GM06990 (cell line): ENCODE measurements around the gene CLNK.

Source experiments
- DNase-seq: peaks from one replicate; pipeline ENCODE4 v3.0.0-alpha.2; 2011; ENCODE audit not compliant: insufficient read length; ENCODE audit errors: extremely low read depth
- H3K27me3 ChIP-seq: replicated peaks from 2 replicates; pipeline ENCODE4 v1.6.0; 2011; ENCODE audit warnings: low read length; ENCODE audit not compliant: control insufficient read depth, insufficient read depth
- H3K36me3 ChIP-seq: 2 replicates; pipeline ENCODE4 v1.5.1; 2011; ENCODE audit warnings: low read length; ENCODE audit not compliant: control insufficient read depth, insufficient read depth
- H3K4me3 ChIP-seq: replicated peaks from 2 replicates; pipeline ENCODE4 v1.5.1; 2011; ENCODE audit warnings: low read depth, mild to moderate bottlenecking, control low read depth, low read length
- TF ChIP-seq, protein P1 (sequence below): IDR thresholded peaks from 2 replicates; pipeline ENCODE4 v1.5.1; 2011; ENCODE audit warnings: low read length, control low read depth, mild to moderate bottlenecking, inconsistent platforms; ENCODE audit not compliant: insufficient read depth, poor library complexity, severe bottlenecking

The CLNK gene

DNA sequence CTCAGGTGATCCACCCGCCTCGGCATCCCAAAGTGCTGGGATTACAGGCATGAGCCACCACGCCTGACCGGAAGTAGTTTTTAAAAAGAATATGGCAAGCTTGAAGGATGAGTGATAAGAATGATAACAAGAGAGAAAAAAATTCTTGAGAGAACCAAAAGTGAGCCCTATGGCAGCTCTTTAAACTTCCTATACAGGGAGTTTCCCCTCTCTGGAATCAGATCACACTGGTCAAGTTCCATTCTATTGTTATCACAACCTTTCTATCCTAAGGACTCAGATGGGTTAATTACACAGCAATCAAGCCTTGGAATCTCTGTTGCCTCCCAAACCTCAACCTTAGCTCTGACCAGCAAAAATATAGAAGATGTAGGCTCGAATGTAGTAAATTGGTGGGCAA lies 193.6 kb downstream of the CLNK start:
- Histone ChIP-seq H3K27me3 (no peaks in the 10 kb centered on the region; the same call in 1 of the 2 replicates), H3K36me3 (no peaks in the 10 kb centered on the region), H3K4me3 (no peak overlapping the region)
- DNase-seq, result no peak
- TF ChIP-seq, protein P1, sequence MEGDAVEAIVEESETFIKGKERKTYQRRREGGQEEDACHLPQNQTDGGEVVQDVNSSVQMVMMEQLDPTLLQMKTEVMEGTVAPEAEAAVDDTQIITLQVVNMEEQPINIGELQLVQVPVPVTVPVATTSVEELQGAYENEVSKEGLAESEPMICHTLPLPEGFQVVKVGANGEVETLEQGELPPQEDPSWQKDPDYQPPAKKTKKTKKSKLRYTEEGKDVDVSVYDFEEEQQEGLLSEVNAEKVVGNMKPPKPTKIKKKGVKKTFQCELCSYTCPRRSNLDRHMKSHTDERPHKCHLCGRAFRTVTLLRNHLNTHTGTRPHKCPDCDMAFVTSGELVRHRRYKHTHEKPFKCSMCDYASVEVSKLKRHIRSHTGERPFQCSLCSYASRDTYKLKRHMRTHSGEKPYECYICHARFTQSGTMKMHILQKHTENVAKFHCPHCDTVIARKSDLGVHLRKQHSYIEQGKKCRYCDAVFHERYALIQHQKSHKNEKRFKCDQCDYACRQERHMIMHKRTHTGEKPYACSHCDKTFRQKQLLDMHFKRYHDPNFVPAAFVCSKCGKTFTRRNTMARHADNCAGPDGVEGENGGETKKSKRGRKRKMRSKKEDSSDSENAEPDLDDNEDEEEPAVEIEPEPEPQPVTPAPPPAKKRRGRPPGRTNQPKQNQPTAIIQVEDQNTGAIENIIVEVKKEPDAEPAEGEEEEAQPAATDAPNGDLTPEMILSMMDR, result no peak

DNA sequence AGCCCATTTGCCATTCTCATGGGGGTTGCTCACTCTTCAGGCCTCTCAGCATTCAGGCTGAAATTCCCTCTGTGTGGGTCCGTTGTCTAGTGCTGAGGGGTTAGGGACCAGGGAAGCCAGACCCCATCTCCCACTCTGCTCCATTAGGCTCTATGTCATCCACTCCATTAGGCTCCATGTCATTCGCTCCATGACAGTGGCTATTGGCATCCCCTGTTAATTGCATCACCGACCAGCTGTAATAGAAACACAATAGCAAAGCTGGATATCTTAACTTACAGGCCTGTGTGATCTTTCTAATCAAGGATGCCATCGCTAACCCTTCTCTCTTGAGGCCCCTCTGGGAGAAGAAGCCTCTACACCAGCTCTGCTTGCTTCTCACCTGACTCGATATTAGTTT lies 201.7 kb downstream of the CLNK start:
- H3K4me3 ChIP-seq, result no peak overlapping the region
- H3K27me3 ChIP-seq, result no peaks in the 10 kb centered on the region; the same call in 1 of the 2 replicates
- no peaks in the 10 kb centered on the region for H3K36me3 ChIP-seq
- TF ChIP-seq, protein P1, result no peak
- DNase-seq, result no peak

DNA sequence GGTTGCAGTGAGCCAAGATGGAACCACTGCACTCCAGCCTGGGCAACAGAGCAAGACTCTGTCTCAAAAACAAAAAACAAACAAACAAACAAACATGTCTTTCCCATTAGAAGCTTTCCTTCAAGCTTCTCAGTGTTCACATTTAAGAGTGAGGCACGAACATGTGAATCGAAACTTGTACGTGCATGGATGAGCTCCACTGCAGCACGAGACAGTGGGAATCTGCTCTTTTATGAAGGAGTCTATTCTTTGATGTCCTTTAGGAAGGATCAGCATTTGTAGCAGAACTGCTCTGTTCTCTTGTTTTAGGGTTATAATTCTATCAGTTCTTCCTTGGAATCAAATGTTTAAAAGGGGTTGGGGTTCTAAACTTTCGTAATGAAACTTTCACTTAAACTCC lies 204.0 kb downstream of the CLNK start:
- TF ChIP-seq, protein P1, result no peak
- DNase-seq, result no peak
- Histone ChIP-seq H3K27me3 (no peaks in the 10 kb centered on the region), H3K4me3 (no peak overlapping the region), H3K36me3 (no peaks in the 10 kb centered on the region)

DNA sequence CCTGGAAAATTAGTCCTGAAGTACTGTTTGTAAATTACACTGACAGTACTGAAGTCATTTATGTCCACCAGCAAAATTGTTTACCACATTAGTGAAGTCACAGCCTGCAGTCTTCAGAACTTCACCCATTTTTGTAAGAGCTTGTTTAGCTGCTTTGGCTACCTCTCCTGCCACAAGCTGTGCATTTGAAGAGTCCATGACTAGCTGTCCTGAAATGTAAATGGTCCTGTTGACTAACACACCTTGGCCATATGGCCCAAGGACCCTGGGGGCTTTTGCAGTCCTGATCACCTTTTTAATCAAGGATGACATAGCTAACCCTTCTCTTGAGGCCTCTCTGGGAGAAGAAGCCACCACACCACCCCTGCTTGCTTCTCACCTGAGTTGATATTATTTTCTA lies 205.9 kb downstream of the CLNK start:
- TF ChIP-seq, protein P1, result no peak
- no peaks in the 10 kb centered on the region for H3K27me3 ChIP-seq
- H3K4me3 ChIP-seq, result no peak overlapping the region
- no peak for DNase-seq
- H3K36me3 ChIP-seq, result no peaks in the 10 kb centered on the region

DNA sequence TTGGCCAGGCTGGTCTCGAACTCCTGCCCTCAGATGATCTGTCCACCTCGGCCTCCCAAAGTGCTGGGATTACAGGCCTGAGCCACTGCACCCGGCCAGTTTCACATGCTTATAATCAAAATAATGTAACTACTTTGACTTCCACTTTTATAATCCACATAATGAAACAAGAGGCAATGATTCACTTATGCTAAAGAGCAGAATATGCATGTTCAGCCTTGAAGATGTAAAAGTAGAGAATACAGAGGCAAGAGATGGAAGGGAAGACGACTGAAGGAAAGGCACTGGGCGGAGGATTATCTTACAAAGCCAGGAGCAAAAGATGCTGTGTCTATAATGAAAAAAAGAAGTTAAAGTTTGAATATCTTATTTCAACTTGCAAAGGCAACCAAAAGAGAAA lies 214.1 kb downstream of the CLNK start:
- TF ChIP-seq, protein P1, result no peak
- H3K36me3 ChIP-seq, result no peaks in the 10 kb centered on the region
- H3K27me3 ChIP-seq, result no peaks in the 10 kb centered on the region
- no peak overlapping the region for H3K4me3 ChIP-seq
- DNase-seq, result no peak

DNA sequence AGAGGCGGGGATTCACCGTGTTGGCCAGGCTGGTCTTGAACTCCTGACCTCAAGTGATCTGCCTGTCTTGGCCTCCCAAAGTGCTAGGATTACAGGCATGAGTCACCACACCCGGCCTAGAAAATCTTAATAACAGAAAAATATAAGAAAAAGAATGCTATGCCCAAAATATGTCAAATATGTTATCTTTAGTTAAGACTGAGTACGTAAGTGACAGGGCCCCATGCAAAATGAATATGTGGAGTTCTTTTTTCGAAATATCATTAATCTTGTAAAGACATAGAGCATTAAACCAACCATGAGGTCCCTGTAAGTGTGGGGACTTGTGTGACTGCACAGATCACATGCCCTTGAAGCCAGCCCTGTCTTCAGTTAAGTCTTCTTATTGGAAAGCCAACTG lies 218.4 kb downstream of the CLNK start:
- TF ChIP-seq, protein P1, result no peak
- DNase-seq, result no peak
- Histone ChIP-seq H3K4me3 (no peak overlapping the region), H3K36me3 (no peaks in the 10 kb centered on the region), H3K27me3 (no peaks in the 10 kb centered on the region)
